HG03280 (cell line): Measurements from ENCODE around the gene ARMCX4.
"Not testable (repeated sequence)": the region's sequence is repeated elsewhere in the genome, so short reads cannot be mapped to it uniquely, and the experiment has no call there.

ENCODE experiments used
- ATAC-seq: cut with Tn5 transposase; IDR thresholded peaks from one replicate; pipeline ENCODE4 v1.9.1; 2021; ENCODE audit warnings: mild to moderate bottlenecking, moderate library complexity; ENCODE audit not compliant: unreplicated experiment

Gene ARMCX4

GRCh38 chrX:101485212-101485949, at the start of gene ARMCX4:
Gene ARMCX4 (plus strand): TSS chrX:101485456. CDS start chrX:101488590, 3,134 bp downstream.
- no peak for ATAC-seq

- ATAC-seq: no peak
These were observed 43.2 kb upstream of the ARMCX4 start for GRCh38 chrX:101442085-101442484.

GRCh38 chrX:101449279-101449678, 36.0 kb upstream of the ARMCX4 start:
- no peak for ATAC-seq

- no peak for ATAC-seq
These were observed 35.2 kb upstream of the ARMCX4 start for GRCh38 chrX:101450085-101450484.

GRCh38 chrX:101450961-101451360, 34.3 kb upstream of the ARMCX4 start:
- ATAC-seq: no peak

- ATAC-seq: no peak
These were observed 33.2 kb upstream of the ARMCX4 start for GRCh38 chrX:101452056-101452455.

- no peak for ATAC-seq
These were observed 24.6 kb upstream of the ARMCX4 start for GRCh38 chrX:101460669-101461068.

GRCh38 chrX:101462892-101463291, 22.4 kb upstream of the ARMCX4 start:
- ATAC-seq: no peak

GRCh38 chrX:101478366-101478765, 6.9 kb upstream of the ARMCX4 start:
- ATAC-seq: no peak

GRCh38 chrX:101482296-101482695, 3.0 kb upstream of the ARMCX4 start:
- no peak for ATAC-seq

GRCh38 chrX:101483705-101484104, 1.6 kb upstream of the ARMCX4 start:
- ATAC-seq: no peak

- no peak for ATAC-seq
These were observed 1.1 kb upstream of the ARMCX4 start for GRCh38 chrX:101484135-101484534.

- ATAC-seq: no peak
These were observed 3.5 kb downstream of the ARMCX4 start for GRCh38 chrX:101488796-101489195.

GRCh38 chrX:101491943-101492342, 6.7 kb downstream of the ARMCX4 start:
- no peak for ATAC-seq

GRCh38 chrX:101493225-101493624, 8.0 kb downstream of the ARMCX4 start:
- ATAC-seq: no peak

- ATAC-seq: not testable (repeated sequence)
These were observed 17.7 kb downstream of the ARMCX4 start for GRCh38 chrX:101502929-101503328.

- ATAC-seq: no peak
These were observed 22.1 kb downstream of the ARMCX4 start for GRCh38 chrX:101507372-101507771.

- ATAC-seq: no peak
These were observed 22.7 kb downstream of the ARMCX4 start for GRCh38 chrX:101507986-101508385.

GRCh38 chrX:101530944-101531343, 45.7 kb downstream of the ARMCX4 start:
- no peak for ATAC-seq
